ENCODE measurements around the gene HDX. TPM values are rescaled to one million over a fixed set of nuclear protein-coding genes. Genes with fewer than 3 reads are reported as not detected.

The HDX gene
- polyA plus RNA-seq, 3 donors, result 2.1 to 3.9 (median 2.8) TPM

DNA sequence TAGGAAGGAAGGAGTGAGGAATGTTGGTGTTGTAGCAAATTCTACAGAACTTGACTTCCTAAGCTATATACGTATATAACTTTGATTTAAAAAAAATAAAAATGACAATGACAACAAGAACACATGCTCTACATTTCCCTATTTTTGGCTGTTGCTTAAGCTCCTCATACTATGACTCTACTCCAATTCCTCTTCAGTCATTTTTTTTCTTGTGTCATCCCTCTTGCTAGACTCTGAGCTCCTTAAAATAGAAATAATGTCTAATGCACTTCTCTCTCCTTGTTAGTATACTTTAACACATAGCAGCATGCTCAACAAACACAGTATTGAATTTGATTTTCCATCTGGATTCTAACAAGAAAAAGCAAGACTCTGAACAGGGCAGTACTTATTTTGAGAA, 144.0 kb downstream of the HDX start:
- Histone ChIP-seq H3K9me3 (replicated peaks in 1 of 2; ENCODE audit: control insufficient read depth in 1 of 2, insufficient read depth in 1 of 2, low read length in 2 of 2) (no peaks in the 10 kb centered on the region), H4K20me1 (ENCODE audit: insufficient read depth, low read length) (no peaks in the 10 kb centered on the region), H3K27me3 (ENCODE audit: control insufficient read depth in 2 of 2, insufficient read depth in 2 of 2, low read length in 2 of 2) (no peaks in the 10 kb centered on the region), H3K4me2 (replicated peaks; ENCODE audit: extremely low read depth, low read length, poor library complexity, severe bottlenecking) (no peak overlapping the region), H3K79me2 (ENCODE audit: insufficient read depth, low read length) (no peaks in the 10 kb centered on the region), H3K4me3 (replicated peaks in 1 of 3; ENCODE audit: low read depth in 2 of 3, low read length in 3 of 3) (no peak overlapping the region), H3K36me3 (replicated peaks in 1 of 2; ENCODE audit: control insufficient read depth in 1 of 2, insufficient read depth in 2 of 2, low read length in 2 of 2) (no peaks in the 10 kb centered on the region), H2AFZ (ENCODE audit: insufficient read depth, low read depth, low read length, poor library complexity, severe bottlenecking) (no peak overlapping the region), H3K27ac (ENCODE audit: low read depth in 1 of 2, low read length in 2 of 2) (peak overlapping the region in 1 of 2 donors; percentile 20), H3K4me1 (ENCODE audit: control insufficient read depth in 1 of 2, insufficient read depth in 2 of 2, low read length in 2 of 2) (peaks cover 5 to 9% of the 10 kb centered on the region in 2 donors), H3K9ac (ENCODE audit: insufficient read depth, low read length, poor library complexity, severe bottlenecking) (no peak overlapping the region)
- peak; percentile 19 to 45 (median 45) for DNase-seq
- Mint-ChIP-seq H3K4me1 (peaks cover 12% of the 10 kb centered on the region), H3K36me3 (no peaks in the 10 kb centered on the region), H3K4me3 (peak overlapping the region in 1 of 2 donors; percentile 48), H3K27ac (peak overlapping the region in 6 of 7 donors; percentile 15 to 74 (median 53)), H3K27me3 (ENCODE audit: low read depth in 3 of 3) (no peaks in the 10 kb centered on the region), H3K9me3 (peaks cover 0 to 2% (median 0%) of the 10 kb centered on the region in 7 donors)
- intact Hi-C loops (cut with micrococcal nuclease), result no loop called here
- TF ChIP-seq, protein P1, sequence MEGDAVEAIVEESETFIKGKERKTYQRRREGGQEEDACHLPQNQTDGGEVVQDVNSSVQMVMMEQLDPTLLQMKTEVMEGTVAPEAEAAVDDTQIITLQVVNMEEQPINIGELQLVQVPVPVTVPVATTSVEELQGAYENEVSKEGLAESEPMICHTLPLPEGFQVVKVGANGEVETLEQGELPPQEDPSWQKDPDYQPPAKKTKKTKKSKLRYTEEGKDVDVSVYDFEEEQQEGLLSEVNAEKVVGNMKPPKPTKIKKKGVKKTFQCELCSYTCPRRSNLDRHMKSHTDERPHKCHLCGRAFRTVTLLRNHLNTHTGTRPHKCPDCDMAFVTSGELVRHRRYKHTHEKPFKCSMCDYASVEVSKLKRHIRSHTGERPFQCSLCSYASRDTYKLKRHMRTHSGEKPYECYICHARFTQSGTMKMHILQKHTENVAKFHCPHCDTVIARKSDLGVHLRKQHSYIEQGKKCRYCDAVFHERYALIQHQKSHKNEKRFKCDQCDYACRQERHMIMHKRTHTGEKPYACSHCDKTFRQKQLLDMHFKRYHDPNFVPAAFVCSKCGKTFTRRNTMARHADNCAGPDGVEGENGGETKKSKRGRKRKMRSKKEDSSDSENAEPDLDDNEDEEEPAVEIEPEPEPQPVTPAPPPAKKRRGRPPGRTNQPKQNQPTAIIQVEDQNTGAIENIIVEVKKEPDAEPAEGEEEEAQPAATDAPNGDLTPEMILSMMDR (IDR thresholded peaks at IDR 0.05), result no peak
- no CpG with 5 or more reads among the region's 1 CpG for WGBS (ENCODE audit: insufficient coverage)

- TF ChIP-seq, protein P1 (IDR thresholded peaks at IDR 0.05), result no peak
- no peaks in the 10 kb centered on the region for H3K79me2 ChIP-seq (ENCODE audit: insufficient read depth, low read length)
- Mint-ChIP-seq H3K9me3 (peaks cover 0 to 2% (median 0%) of the 10 kb centered on the region in 7 donors), H3K27ac (no peak overlapping the region), H3K36me3 (no peaks in the 10 kb centered on the region), H3K4me3 (no peak overlapping the region), H3K27me3 (ENCODE audit: low read depth in 3 of 3) (no peaks in the 10 kb centered on the region), H3K4me1 (peaks cover 12% of the 10 kb centered on the region)
- H3K4me1 ChIP-seq (ENCODE audit: control insufficient read depth in 1 of 2, insufficient read depth in 2 of 2, low read length in 2 of 2), result peaks cover 5 to 9% of the 10 kb centered on the region in 2 donors
- H3K27ac ChIP-seq (ENCODE audit: low read depth in 1 of 2, low read length in 2 of 2), result no peak overlapping the region
- no peaks in the 10 kb centered on the region for H3K36me3 ChIP-seq (replicated peaks in 1 of 2; ENCODE audit: control insufficient read depth in 1 of 2, insufficient read depth in 2 of 2, low read length in 2 of 2)
- no peaks in the 10 kb centered on the region for H3K9me3 ChIP-seq (replicated peaks in 1 of 2; ENCODE audit: control insufficient read depth in 1 of 2, insufficient read depth in 1 of 2, low read length in 2 of 2)
- H3K9ac ChIP-seq (ENCODE audit: insufficient read depth, low read length, poor library complexity, severe bottlenecking), result no peak overlapping the region
- no peak for DNase-seq
- no peaks in the 10 kb centered on the region for H4K20me1 ChIP-seq (ENCODE audit: insufficient read depth, low read length)
- intact Hi-C loops (cut with micrococcal nuclease), result no loop called here
- no peak overlapping the region for H3K4me3 ChIP-seq (replicated peaks in 1 of 3; ENCODE audit: low read depth in 2 of 3, low read length in 3 of 3)
- no peak overlapping the region for H2AFZ ChIP-seq (ENCODE audit: insufficient read depth, low read depth, low read length, poor library complexity, severe bottlenecking)
- H3K27me3 ChIP-seq (ENCODE audit: control insufficient read depth in 2 of 2, insufficient read depth in 2 of 2, low read length in 2 of 2), result no peaks in the 10 kb centered on the region
- no peak overlapping the region for H3K4me2 ChIP-seq (replicated peaks; ENCODE audit: extremely low read depth, low read length, poor library complexity, severe bottlenecking)
These were observed 145.0 kb downstream of the HDX start for GRCh38 chrX:84357296-84357695.

Data from CD14-positive monocyte (primary cell).